Trophoblast cell (in vitro differentiated cells and primary cell): ENCODE measurements around the gene ADRA2C.

Experiments used
- DNase-seq, 2 donors: peaks; one replicate each; pipeline ENCODE4 v3.0.0-alpha.2; 2016
- H2AFZ ChIP-seq: 2 replicates; pipeline ENCODE4 v1.6.1; 2013; ENCODE audit warnings: low read length, moderate library complexity, mild to moderate bottlenecking; ENCODE audit not compliant: insufficient read depth, poor library complexity
- H2AK5ac ChIP-seq: 2 replicates; pipeline ENCODE4 v1.6.1; 2013; ENCODE audit warnings: mild to moderate bottlenecking, low read length
- H2BK120ac ChIP-seq: 2 replicates; pipeline ENCODE4 v1.6.1; 2013; ENCODE audit warnings: low read length, mild to moderate bottlenecking, moderate library complexity; ENCODE audit not compliant: insufficient read depth, poor library complexity
- H2BK12ac ChIP-seq: 2 replicates; pipeline ENCODE4 v1.6.1; 2013; ENCODE audit warnings: mild to moderate bottlenecking, low read length, moderate library complexity
- H2BK5ac ChIP-seq: 2 replicates; pipeline ENCODE4 v1.6.1; 2013; ENCODE audit warnings: low read length, low read depth, moderate library complexity, mild to moderate bottlenecking; ENCODE audit not compliant: poor library complexity
- H3K14ac ChIP-seq: 2 replicates; pipeline ENCODE4 v1.6.1; 2013; ENCODE audit warnings: mild to moderate bottlenecking, low read length
- H3K18ac ChIP-seq: 2 replicates; pipeline ENCODE4 v1.6.1; 2013; ENCODE audit warnings: mild to moderate bottlenecking, low read length
- H3K23ac ChIP-seq: 2 replicates; pipeline ENCODE4 v1.6.1; 2013; ENCODE audit warnings: low read length
- H3K27ac ChIP-seq: 2 replicates; pipeline ENCODE4 v1.5.1; 2013; ENCODE audit warnings: low read depth, mild to moderate bottlenecking, inconsistent platforms, low read length, moderate library complexity
- H3K27me3 ChIP-seq: 2 replicates; pipeline ENCODE4 v1.6.1; 2013; ENCODE audit warnings: inconsistent platforms, mild to moderate bottlenecking, low read length, moderate library complexity; ENCODE audit not compliant: insufficient read depth
- H3K36me3 ChIP-seq, 2 experiments: 1 replicate in 1 of 2; 2 replicates in 1 of 2; pipeline ENCODE4 v1.6.1; 2013; ENCODE audit warnings: low read length in 2 of 2, mild to moderate bottlenecking in 2 of 2, moderate library complexity in 1 of 2; ENCODE audit not compliant: insufficient read depth in 2 of 2, control insufficient read depth in 1 of 2
- H3K4ac ChIP-seq: 2 replicates; pipeline ENCODE4 v1.6.1; 2013; ENCODE audit warnings: low read depth, mild to moderate bottlenecking, low read length, moderate library complexity
- H3K4me1 ChIP-seq, 2 experiments: 1 replicate in 1 of 2; 2 replicates in 1 of 2; pipeline ENCODE4 v1.6.1; 2013; ENCODE audit warnings: low read length in 2 of 2, mild to moderate bottlenecking in 2 of 2, moderate library complexity in 1 of 2; ENCODE audit not compliant: insufficient read depth in 2 of 2, control insufficient read depth in 1 of 2
- H3K4me2 ChIP-seq: 2 replicates; pipeline ENCODE4 v1.6.1; 2013; ENCODE audit warnings: inconsistent platforms, mild to moderate bottlenecking, low read length, moderate library complexity
- H3K4me3 ChIP-seq: 2 replicates; pipeline ENCODE4 v1.5.1; 2013; ENCODE audit warnings: mild to moderate bottlenecking, low read depth, low read length, inconsistent platforms
- H3K79me1 ChIP-seq: one replicate; pipeline ENCODE4 v1.6.1; 2013; ENCODE audit warnings: low read length
- H3K79me2 ChIP-seq: 2 replicates; pipeline ENCODE4 v1.6.1; 2013; ENCODE audit warnings: low read length, mild to moderate bottlenecking; ENCODE audit not compliant: control insufficient read depth, insufficient read depth, poor library complexity
- H3K9ac ChIP-seq: 2 replicates; pipeline ENCODE4 v1.6.1; 2013; ENCODE audit warnings: mild to moderate bottlenecking, low read length
- H3K9me3 ChIP-seq: 2 replicates; pipeline ENCODE4 v1.6.1; 2013; ENCODE audit warnings: low read depth, mild to moderate bottlenecking, control low read depth, inconsistent platforms, low read length; ENCODE audit not compliant: insufficient read depth
- H4K12ac ChIP-seq: 2 replicates; pipeline ENCODE4 v1.6.1; 2013; ENCODE audit warnings: low read depth, mild to moderate bottlenecking, low read length, moderate library complexity
- H4K8ac ChIP-seq: 2 replicates; pipeline ENCODE4 v1.6.1; 2013; ENCODE audit warnings: low read depth, mild to moderate bottlenecking, low read length, moderate library complexity
- H4K91ac ChIP-seq: one replicate; pipeline ENCODE4 v1.6.1; 2013; ENCODE audit warnings: low read depth, mild to moderate bottlenecking, low read length, moderate library complexity
- WGBS: extraction: QIAGEN DNeasy Blood & Tissue Kit; methylation state at CpG from one replicate; pipeline ENCODE4 v1.1.7; 2013; ENCODE audit warnings: missing lambda C conversion rate; ENCODE audit not compliant: insufficient read length, insufficient coverage; ENCODE audit errors: extremely low coverage; 5-methylcytosine and 5-hydroxymethylcytosine counted together

The ADRA2C gene

DNA sequence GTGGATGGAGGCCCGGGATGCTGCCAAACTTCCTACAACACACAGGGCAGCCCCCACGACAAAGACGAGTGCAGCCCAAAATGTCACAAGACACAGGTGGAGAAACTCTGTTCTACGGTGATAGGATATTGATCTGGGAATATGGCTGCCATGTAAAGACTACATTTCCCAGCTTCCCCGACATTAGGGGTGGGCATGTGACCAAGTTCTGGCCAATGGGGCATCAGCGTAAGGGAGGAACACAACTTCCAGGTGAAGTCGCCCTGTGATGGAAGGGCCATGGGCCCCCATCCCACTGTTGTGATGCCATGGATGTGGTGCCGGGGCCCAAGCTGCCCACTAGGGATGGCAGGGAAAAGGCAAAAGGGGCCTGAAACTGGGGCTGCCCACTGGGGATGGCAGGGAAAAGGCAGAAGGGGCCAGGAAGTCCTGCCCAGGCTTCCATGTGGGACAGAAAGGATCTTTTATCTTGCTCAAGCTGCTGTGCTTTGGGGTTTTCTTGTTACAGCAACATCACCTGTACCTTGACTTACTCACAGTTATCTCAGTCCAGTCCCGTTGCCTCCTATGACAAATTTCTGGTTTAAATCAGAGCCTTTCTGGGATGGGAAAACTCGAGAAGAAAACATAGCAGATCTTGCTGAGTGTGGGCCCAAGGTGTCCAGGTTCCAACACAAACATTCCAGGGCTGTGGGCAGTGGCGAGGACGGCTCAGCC lies 9.7 kb upstream of the ADRA2C start:
- Histone ChIP-seq H4K8ac (no peak overlapping the region), H3K9me3 (peaks cover 4% of the 10 kb centered on the region), H2BK5ac (no peak overlapping the region), H2AK5ac (no peak overlapping the region), H3K14ac (no peak overlapping the region), H2AFZ (no peak overlapping the region), H3K36me3 (no peaks in the 10 kb centered on the region), H2BK120ac (no peak overlapping the region), H3K4me2 (no peak overlapping the region), H3K4ac (no peak overlapping the region), H3K4me1 (no peaks in the 10 kb centered on the region), H3K4me3 (no peak overlapping the region), H3K79me2 (no peaks in the 10 kb centered on the region), H2BK12ac (no peak overlapping the region), H4K12ac (no peak overlapping the region), H3K23ac (no peak overlapping the region), H3K18ac (no peak overlapping the region), H3K9ac (no peak overlapping the region), H4K91ac (no peak overlapping the region), H3K79me1 (no peaks in the 10 kb centered on the region), H3K27ac (no peak overlapping the region), H3K27me3 (no peaks in the 10 kb centered on the region)
- no peak for DNase-seq
- no CpG with 5 or more reads among the region's 12 CpGs for WGBS

DNA sequence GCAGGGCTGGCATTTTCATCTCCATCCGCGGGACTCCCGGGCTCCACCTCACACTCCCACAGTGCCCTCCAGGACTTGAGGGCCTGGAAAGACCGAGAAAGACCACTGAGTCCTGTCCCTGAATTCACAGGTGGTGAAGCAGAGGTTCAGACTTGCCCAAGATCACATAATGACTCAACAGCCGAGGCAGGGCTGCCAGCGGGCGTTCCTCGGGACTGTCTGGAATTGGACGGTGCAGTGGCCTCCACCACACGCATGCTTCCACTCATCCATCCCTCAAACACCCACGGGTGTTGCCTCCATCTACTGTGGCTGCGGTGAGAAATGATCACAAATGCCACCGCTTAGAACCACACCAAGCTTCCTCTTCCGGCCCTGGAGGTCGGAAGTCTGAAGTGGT lies 6.9 kb upstream of the ADRA2C start:
- Histone ChIP-seq H3K4me1 (no peaks in the 10 kb centered on the region), H3K27me3 (no peaks in the 10 kb centered on the region), H2BK5ac (no peak overlapping the region), H2AK5ac (no peak overlapping the region), H3K9ac (no peak overlapping the region), H3K4ac (no peak overlapping the region), H3K23ac (no peak overlapping the region), H4K12ac (no peak overlapping the region), H4K8ac (no peak overlapping the region), H3K36me3 (no peaks in the 10 kb centered on the region), H3K4me3 (no peak overlapping the region), H3K27ac (no peak overlapping the region), H2AFZ (no peak overlapping the region), H3K9me3 (peaks cover 4% of the 10 kb centered on the region), H4K91ac (no peak overlapping the region), H3K4me2 (no peak overlapping the region), H3K14ac (no peak overlapping the region), H2BK12ac (no peak overlapping the region), H3K79me1 (no peaks in the 10 kb centered on the region), H3K18ac (no peak overlapping the region), H2BK120ac (no peak overlapping the region), H3K79me2 (no peaks in the 10 kb centered on the region)
- no CpG with 5 or more reads among the region's 15 CpGs for WGBS
- DNase-seq, result no peak

DNA sequence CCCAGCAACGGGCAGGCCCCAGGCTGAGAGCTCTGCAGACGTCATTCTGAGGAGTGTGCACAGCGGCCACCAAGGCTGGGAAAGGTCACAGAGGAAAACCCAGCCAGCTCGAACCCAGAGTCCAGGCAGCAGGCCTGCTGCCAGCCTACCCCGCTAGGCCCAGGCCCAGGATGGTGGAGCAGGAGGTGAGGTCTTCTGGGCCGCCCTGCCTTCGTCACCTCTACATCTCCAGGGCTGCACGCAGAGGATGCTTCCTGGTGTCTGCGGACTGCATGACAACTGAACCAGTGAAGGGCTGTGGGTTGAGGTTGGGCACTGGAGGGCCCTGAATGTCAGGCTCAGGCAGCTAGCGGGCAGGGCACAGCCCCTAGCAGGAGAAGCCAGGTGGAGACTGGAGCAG lies 5.8 kb upstream of the ADRA2C start:
- Histone ChIP-seq H4K8ac (no peak overlapping the region), H3K79me1 (no peaks in the 10 kb centered on the region), H4K12ac (no peak overlapping the region), H3K79me2 (no peaks in the 10 kb centered on the region), H3K4me3 (peak overlapping the region; percentile 6), H3K4me2 (no peak overlapping the region), H2BK120ac (no peak overlapping the region), H3K4me1 (peaks cover 0 to 1% of the 10 kb centered on the region in 2 experiments), H4K91ac (no peak overlapping the region), H3K18ac (no peak overlapping the region), H3K27ac (no peak overlapping the region), H2AK5ac (no peak overlapping the region), H2AFZ (no peak overlapping the region), H2BK5ac (no peak overlapping the region), H3K4ac (no peak overlapping the region), H2BK12ac (no peak overlapping the region), H3K14ac (no peak overlapping the region), H3K36me3 (no peaks in the 10 kb centered on the region), H3K23ac (no peak overlapping the region), H3K9ac (no peak overlapping the region), H3K27me3 (no peaks in the 10 kb centered on the region), H3K9me3 (peaks cover 2% of the 10 kb centered on the region)
- DNase-seq, result no peak
- WGBS, result no CpG with 5 or more reads among the region's 10 CpGs

DNA sequence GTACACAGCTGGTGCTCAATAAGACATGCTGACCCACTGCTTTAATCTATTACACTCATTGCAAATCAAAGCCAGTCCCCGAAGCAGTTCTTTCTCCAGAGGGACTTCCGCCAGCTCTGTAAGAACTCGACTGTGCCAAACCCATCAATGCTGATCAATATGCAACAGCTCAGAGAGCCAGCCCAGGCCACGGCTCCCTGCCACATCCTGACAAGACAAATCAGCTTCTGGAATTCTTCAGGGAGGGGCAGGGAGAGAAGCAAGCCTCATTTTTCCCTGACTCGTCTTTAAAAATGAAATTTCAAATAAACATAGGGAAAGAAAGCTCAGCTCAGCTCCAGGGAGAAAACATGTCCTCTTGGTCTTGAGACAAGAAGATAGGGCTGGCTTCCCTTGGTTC lies 5.3 kb upstream of the ADRA2C start:
- H4K12ac ChIP-seq, result no peak overlapping the region
- H3K9ac ChIP-seq, result no peak overlapping the region
- H3K79me1 ChIP-seq, result no peaks in the 10 kb centered on the region
- peaks cover 0 to 2% of the 10 kb centered on the region in 2 experiments for H3K4me1 ChIP-seq
- no peak overlapping the region for H3K14ac ChIP-seq
- no peaks in the 10 kb centered on the region for H3K79me2 ChIP-seq
- H3K27me3 ChIP-seq, result no peaks in the 10 kb centered on the region
- H3K4ac ChIP-seq, result no peak overlapping the region
- no peak overlapping the region for H2AFZ ChIP-seq
- H2AK5ac ChIP-seq, result no peak overlapping the region
- no peak overlapping the region for H4K8ac ChIP-seq
- WGBS, result no CpG with 5 or more reads among the region's 5 CpGs
- no peak overlapping the region for H4K91ac ChIP-seq
- H2BK120ac ChIP-seq, result no peak overlapping the region
- no peak overlapping the region for H3K4me2 ChIP-seq
- no peak overlapping the region for H2BK5ac ChIP-seq
- no peak overlapping the region for H3K4me3 ChIP-seq
- H3K9me3 ChIP-seq, result peaks cover 2% of the 10 kb centered on the region
- no peak overlapping the region for H3K23ac ChIP-seq
- H3K27ac ChIP-seq, result no peak overlapping the region
- H3K18ac ChIP-seq, result no peak overlapping the region
- H2BK12ac ChIP-seq, result no peak overlapping the region
- H3K36me3 ChIP-seq, result no peaks in the 10 kb centered on the region
- no peak for DNase-seq
